HAP-1 (cell line): Measurements from ENCODE around the gene PFAS.
"Not testable (repeated sequence)": the region's sequence is repeated elsewhere in the genome, so short reads cannot be mapped to it uniquely, and the experiment has no call there.

Source experiments
- DNase-seq, 2 experiments: peaks; one replicate each; pipeline ENCODE4 v3.0.0-alpha.2; 2016 to 2020; ENCODE audit warnings: low spot score in 2 of 2
- H3K27me3 ChIP-seq: fragments of 250-450 bp; sonication (Bioruptor Pico); 2 replicates; pipeline ENCODE4 v1.5.1; 2020; ENCODE audit warnings: low read depth, mild to moderate bottlenecking, moderate library complexity
- H3K36me3 ChIP-seq: fragments of 250-450 bp; sonication (Bioruptor Pico); replicated peaks from 2 replicates; pipeline ENCODE4 v1.5.1; 2020; ENCODE audit warnings: mild to moderate bottlenecking
- H3K4me1 ChIP-seq: fragments of 250-450 bp; sonication (Bioruptor Pico); 2 replicates; pipeline ENCODE4 v1.5.1; 2020; ENCODE audit warnings: mild to moderate bottlenecking
- H3K4me3 ChIP-seq: fragments of 250-450 bp; sonication (Bioruptor Pico); 2 replicates; pipeline ENCODE4 v1.5.1; 2020; ENCODE audit warnings: mild to moderate bottlenecking, moderate library complexity
- H3K9me3 ChIP-seq: fragments of 250-450 bp; sonication (Bioruptor Pico); 2 replicates; pipeline ENCODE4 v1.5.1; 2020; ENCODE audit warnings: mild to moderate bottlenecking, moderate library complexity
- in situ Hi-C: fragments of 300-500 bp; cut with MboI; formaldehyde crosslinking; loops from 3 replicates; pipeline ENCODE4 v1.14.3; 2020; ENCODE audit warnings: low sequenced_read_pairs, inconsistent platforms, mixed read lengths

The PFAS gene

GRCh38 chr17:8244768-8245167 is 4.3 kb upstream of the PFAS start:
- DNase-seq, result no peak
- Histone ChIP-seq H3K9me3 (no peaks in the 10 kb centered on the region), H3K4me3 (no peak overlapping the region), H3K27me3 (no peaks in the 10 kb centered on the region), H3K36me3 (peaks cover 18% of the 10 kb centered on the region), H3K4me1 (no peaks in the 10 kb centered on the region)
- in situ Hi-C loops, result no loop called here

DNA sequence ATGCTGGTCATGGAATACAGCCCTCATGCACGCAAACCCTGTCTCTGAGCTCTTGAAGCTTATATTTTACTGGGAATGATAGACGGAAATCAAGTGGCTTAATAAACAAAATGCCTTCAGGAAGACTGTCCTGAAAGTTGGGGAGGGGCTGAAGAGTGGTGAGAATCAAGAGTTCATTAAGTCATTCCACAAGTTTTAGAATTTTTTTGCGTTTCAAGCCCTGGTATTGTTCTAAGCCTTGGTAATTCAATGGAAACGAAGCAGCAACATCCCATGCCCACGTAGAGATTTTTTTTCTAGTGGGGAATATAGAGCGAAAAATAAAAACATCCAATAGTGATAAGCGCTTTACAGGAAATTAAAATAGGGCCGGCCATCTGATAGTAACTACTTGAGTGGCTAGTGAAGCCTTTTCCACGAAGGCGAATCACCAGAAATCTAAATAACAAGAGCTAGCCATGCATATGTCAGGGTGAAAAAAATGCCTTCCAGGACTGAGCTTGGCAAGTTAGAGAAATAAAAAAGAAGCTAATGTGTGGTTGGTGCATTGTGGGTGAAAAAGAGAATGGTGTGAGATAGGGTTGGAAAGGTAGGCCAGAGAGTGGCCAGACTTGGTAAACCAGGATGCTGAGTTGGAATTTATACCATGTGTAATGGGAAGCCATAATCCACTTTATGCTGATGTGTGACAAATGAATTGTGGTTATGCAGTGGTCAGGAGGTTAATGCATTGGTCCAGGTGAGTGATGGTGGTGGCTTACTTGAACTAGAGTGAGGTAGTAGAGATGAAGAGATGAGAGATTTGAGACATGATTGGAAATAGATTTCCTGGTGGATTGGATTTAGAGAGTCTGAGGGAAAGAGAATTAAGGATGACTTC is 772 bp downstream of the PFAS start:
- Histone ChIP-seq H3K27me3 (no peaks in the 10 kb centered on the region), H3K4me1 (peaks cover 6% of the 10 kb centered on the region), H3K36me3 (peaks cover 21% of the 10 kb centered on the region), H3K4me3 (peak overlapping the region; percentile 91), H3K9me3 (no peaks in the 10 kb centered on the region)
- in situ Hi-C loops, result no loop called here
- DNase-seq, result no peak

GRCh38 chr17:8251411-8251810 is 2.3 kb downstream of the PFAS start:
- H3K36me3 ChIP-seq, result peaks cover 30% of the 10 kb centered on the region
- DNase-seq, in situ Hi-C loops: not testable (repeated sequence)

DNA sequence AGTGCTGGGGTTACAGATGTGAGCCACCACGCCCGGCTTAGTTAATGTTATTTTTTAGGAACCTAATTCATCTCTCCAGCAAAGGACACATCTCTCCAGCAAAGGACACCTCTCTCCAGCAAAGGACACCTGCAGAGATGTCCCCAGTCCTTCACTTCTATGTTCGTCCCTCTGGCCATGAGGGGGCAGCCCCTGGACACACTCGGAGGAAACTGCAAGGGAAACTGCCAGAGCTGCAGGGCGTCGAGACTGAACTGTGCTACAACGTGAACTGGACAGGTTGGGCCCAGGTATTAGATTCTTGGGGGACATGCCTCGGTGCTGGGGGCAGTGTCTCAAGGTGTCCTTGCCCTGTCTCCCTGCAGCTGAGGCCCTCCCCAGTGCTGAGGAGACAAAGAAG is 4.7 kb downstream of the PFAS start:
- DNase-seq, result no peak
- peaks cover 51% of the 10 kb centered on the region for H3K36me3 ChIP-seq
- H3K4me1 ChIP-seq, result peaks cover 6% of the 10 kb centered on the region
- in situ Hi-C loops, result no loop called here
- H3K4me3 ChIP-seq, result no peak overlapping the region
- H3K9me3 ChIP-seq, result no peaks in the 10 kb centered on the region
- H3K27me3 ChIP-seq, result no peaks in the 10 kb centered on the region

More at GRCh38 chr17:8251411-8251810, 2.3 kb downstream of the PFAS start:
- not testable (repeated sequence) for H3K9me3 ChIP-seq, H3K27me3 ChIP-seq, H3K4me3 ChIP-seq, H3K4me1 ChIP-seq

DNA sequence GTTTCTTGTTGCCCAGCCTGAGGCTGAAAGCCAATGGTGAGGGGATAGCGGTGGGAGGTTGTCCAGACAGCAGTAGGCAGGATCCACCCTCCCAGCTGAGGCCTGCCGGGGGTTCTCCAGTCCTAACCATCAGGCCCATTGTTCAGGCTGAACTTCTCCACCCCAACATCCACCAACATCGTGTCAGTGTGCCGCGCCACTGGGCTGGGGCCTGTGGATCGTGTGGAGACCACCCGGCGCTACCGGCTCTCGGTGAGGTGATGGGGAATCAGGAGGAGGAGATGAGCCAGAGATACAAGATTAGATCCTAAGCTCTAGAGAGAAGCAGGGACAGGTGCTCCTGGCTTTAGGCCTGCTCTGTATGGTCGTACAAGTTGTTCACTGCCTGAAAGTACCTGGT is 5.8 kb downstream of the PFAS start:
- DNase-seq, result no peak
- H3K4me3 ChIP-seq, result no peak overlapping the region
- in situ Hi-C loops, result no loop called here
- H3K9me3 ChIP-seq, result no peaks in the 10 kb centered on the region
- peaks cover 59% of the 10 kb centered on the region for H3K36me3 ChIP-seq
- H3K27me3 ChIP-seq, result no peaks in the 10 kb centered on the region
- H3K4me1 ChIP-seq, result peaks cover 6% of the 10 kb centered on the region

GRCh38 chr17:8255499-8255898 is 6.4 kb downstream of the PFAS start:
- H3K4me1 ChIP-seq, result peaks cover under 1% of the 10 kb centered on the region; the same call in 1 of the 2 replicates
- no peak overlapping the region for H3K4me3 ChIP-seq
- in situ Hi-C loops, result no loop called here
- H3K27me3 ChIP-seq, result no peaks in the 10 kb centered on the region
- peaks cover 63% of the 10 kb centered on the region for H3K36me3 ChIP-seq
- no peak for DNase-seq
- H3K9me3 ChIP-seq, result no peaks in the 10 kb centered on the region

DNA sequence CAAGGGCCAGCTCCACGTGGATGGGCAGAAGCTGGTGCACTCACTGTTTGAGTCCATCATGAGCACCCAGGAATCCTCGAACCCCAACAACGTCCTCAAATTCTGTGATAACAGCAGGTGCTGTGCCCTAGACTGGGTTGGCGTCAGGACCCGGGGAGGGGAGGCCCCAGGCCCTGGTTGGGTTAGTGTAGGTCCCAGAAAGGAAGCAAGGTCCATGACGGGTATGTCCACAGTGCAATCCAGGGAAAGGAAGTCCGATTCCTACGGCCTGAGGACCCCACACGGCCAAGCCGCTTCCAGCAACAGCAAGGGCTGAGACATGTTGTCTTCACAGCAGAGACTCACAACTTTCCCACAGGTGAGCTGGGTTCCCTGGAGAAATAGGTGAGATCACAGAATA is 7.2 kb downstream of the PFAS start:
- H3K27me3 ChIP-seq, result no peaks in the 10 kb centered on the region
- no peak overlapping the region for H3K4me3 ChIP-seq
- in situ Hi-C loops, result no loop called here
- DNase-seq, result no peak
- H3K36me3 ChIP-seq, result peaks cover 71% of the 10 kb centered on the region
- no peaks in the 10 kb centered on the region for H3K9me3 ChIP-seq
- no peaks in the 10 kb centered on the region for H3K4me1 ChIP-seq

- H3K36me3 ChIP-seq, result peaks cover 75% of the 10 kb centered on the region
- H3K4me1 ChIP-seq, result no peaks in the 10 kb centered on the region
- no peaks in the 10 kb centered on the region for H3K27me3 ChIP-seq
- in situ Hi-C loops, result no loop called here
- no peak for DNase-seq
- H3K9me3 ChIP-seq, result no peaks in the 10 kb centered on the region
- H3K4me3 ChIP-seq, result no peak overlapping the region
These were observed 7.6 kb downstream of the PFAS start for GRCh38 chr17:8256691-8257090.

DNA sequence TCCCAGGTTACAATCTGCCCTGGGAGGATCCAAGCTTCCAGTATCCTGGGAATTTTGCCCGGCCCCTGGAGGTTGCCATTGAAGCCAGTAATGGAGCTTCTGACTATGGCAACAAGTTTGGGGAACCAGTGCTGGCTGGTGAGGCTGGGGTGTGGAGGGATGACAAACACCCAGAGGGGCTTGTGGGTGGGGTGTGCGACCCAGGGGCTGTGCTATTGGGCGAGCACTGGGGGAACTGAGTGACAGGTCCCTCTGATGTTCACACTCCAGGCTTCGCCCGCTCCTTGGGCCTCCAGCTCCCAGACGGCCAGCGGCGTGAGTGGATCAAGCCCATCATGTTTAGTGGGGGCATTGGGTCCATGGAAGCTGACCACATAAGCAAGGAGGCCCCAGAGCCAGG is 8.7 kb downstream of the PFAS start:
- Histone ChIP-seq H3K4me3 (no peak overlapping the region), H3K9me3 (no peaks in the 10 kb centered on the region), H3K36me3 (peaks cover 84% of the 10 kb centered on the region), H3K27me3 (no peaks in the 10 kb centered on the region), H3K4me1 (no peaks in the 10 kb centered on the region)
- no peak for DNase-seq
- in situ Hi-C loops, result no loop called here

DNA sequence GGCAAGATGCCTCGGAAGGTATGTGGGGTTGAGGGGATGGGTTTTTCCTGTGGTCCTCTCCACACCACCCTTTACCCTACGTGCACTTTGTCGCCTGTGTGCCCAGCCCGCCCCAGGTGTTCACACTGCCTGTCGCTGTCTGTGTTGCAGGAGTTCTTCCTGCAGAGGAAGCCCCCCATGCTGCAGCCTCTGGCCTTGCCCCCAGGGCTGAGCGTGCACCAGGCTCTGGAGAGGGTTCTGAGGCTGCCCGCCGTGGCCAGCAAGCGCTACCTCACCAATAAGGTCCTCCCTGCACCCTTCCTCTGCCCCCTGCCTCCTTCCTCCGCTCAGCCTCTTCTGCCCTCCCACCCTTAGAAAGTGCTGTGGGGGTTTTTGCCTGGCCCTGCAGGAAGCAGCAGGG is 15.2 kb downstream of the PFAS start:
- in situ Hi-C loops, result no loop called here
- no peaks in the 10 kb centered on the region for H3K9me3 ChIP-seq
- peaks cover 92% of the 10 kb centered on the region for H3K36me3 ChIP-seq
- no peaks in the 10 kb centered on the region for H3K4me1 ChIP-seq
- H3K4me3 ChIP-seq, result no peak overlapping the region
- DNase-seq, result no peak
- H3K27me3 ChIP-seq, result no peaks in the 10 kb centered on the region

DNA sequence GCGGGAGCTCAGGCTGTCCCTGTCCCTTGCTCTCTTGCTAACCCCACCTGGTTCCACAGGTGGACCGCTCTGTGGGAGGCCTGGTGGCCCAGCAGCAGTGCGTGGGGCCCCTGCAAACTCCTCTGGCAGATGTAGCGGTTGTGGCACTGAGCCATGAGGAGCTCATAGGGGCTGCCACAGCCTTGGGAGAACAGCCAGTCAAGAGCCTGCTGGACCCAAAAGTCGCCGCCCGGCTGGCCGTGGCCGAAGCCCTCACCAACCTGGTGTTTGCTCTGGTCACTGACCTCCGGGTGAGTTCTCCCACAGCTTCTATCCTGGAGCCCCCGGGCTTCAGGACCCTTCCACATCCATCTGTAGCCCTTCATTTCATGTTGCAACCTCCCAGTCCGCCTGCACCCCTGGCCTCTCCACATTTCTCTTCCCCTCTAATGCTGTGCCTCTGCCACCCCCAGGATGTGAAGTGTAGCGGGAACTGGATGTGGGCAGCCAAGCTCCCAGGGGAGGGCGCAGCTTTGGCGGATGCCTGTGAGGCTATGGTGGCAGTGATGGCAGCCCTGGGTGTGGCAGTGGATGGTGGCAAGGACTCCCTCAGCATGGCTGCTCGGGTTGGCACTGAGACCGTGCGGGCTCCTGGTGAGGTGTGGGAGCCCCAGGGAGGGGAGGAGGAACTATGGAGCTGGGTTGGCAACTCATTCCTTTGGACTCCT is 15.9 kb downstream of the PFAS start:
- Histone ChIP-seq H3K27me3 (no peaks in the 10 kb centered on the region), H3K9me3 (no peaks in the 10 kb centered on the region), H3K4me1 (no peaks in the 10 kb centered on the region), H3K36me3 (peaks cover 90% of the 10 kb centered on the region), H3K4me3 (no peak overlapping the region)
- no peak for DNase-seq
- in situ Hi-C loops, result no loop called here

DNA sequence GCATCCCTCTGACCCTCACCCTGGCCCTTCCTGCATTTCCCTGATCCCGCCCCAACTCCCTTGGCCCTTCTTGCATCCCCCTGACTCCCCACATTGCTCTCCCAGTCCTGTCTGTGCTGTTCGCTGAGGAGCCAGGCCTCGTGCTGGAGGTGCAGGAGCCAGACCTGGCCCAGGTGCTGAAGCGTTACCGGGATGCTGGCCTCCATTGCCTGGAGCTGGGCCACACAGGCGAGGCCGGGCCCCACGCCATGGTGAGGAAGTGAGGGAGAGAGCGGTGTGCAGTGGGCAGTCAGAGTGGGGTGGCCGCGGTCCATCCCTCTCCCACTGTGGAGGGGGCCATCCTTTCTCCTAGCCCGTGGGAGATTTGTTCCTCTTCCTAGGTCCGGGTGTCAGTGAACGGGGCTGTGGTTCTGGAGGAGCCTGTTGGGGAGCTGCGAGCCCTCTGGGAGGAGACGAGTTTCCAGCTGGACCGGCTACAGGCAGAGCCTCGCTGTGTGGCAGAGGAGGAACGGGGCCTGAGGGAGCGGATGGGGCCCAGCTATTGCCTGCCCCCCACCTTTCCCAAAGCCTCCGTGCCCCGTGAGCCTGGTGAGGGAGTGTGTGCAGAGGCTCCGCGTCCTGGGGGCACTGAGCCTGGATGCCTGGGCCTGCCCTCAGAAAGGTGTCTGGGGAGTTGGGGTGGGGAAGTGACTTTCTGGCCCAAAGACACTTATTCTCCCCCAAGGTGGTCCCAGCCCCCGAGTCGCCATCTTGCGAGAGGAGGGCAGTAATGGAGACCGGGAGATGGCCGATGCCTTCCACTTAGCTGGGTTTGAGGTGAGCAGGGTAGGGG is 17.8 kb downstream of the PFAS start:
- in situ Hi-C loops, result no loop called here
- no peak for DNase-seq
- Histone ChIP-seq H3K4me1 (no peaks in the 10 kb centered on the region), H3K36me3 (peaks cover 87% of the 10 kb centered on the region), H3K4me3 (no peak overlapping the region), H3K9me3 (no peaks in the 10 kb centered on the region), H3K27me3 (no peaks in the 10 kb centered on the region)

- Histone ChIP-seq H3K4me3 (no peak overlapping the region), H3K4me1 (no peaks in the 10 kb centered on the region), H3K9me3 (no peaks in the 10 kb centered on the region), H3K27me3 (no peaks in the 10 kb centered on the region), H3K36me3 (peaks cover 83% of the 10 kb centered on the region)
- DNase-seq, result no peak
- in situ Hi-C loops, result no loop called here
These were observed 18.5 kb downstream of the PFAS start for GRCh38 chr17:8267480-8268147.
